HepG2 (cell line): ENCODE data around the gene KIF13A. TPM values are rescaled to one million over a fixed set of nuclear protein-coding genes. Genes with fewer than 3 reads are reported as not detected.

Experiments
- BCLAF1 ChIP-seq: fragments of 450-650 bp; IDR thresholded peaks from 2 replicates; pipeline ENCODE4 v1.6.1; 2017; ENCODE audit warnings: mild to moderate bottlenecking
- ELF3 ChIP-seq: IDR thresholded peaks from 2 replicates; pipeline ENCODE4 v1.6.1; 2016; ENCODE audit warnings: missing genetic modification reagents, missing compliant biosample characterization
- IRX3 ChIP-seq: sonication (generic); formaldehyde crosslinking; IDR thresholded peaks from 2 replicates; pipeline ENCODE4 v1.8.1; 2023; ENCODE audit warnings: mild to moderate bottlenecking, low read depth, missing genetic modification reagents, borderline replicate concordance
- SKI ChIP-seq: fragments of 450-650 bp; IDR thresholded peaks from one replicate; pipeline ENCODE4 v1.6.1; 2018; ENCODE audit warnings: mild to moderate bottlenecking; ENCODE audit not compliant: partially characterized antibody
- TGIF2 ChIP-seq: IDR thresholded peaks from 2 replicates; pipeline ENCODE4 v1.6.1; 2016; ENCODE audit warnings: control low read depth, missing compliant biosample characterization
- TMF1 ChIP-seq: sonication (generic); formaldehyde crosslinking; IDR thresholded peaks from 2 replicates; pipeline ENCODE4 v1.8.1; 2022; ENCODE audit warnings: low read depth, missing genetic modification reagents
- ZFAT ChIP-seq: sonication (generic); formaldehyde crosslinking; conservative IDR thresholded peaks from 2 replicates; pipeline ENCODE4 v1.8.1; 2023; ENCODE audit warnings: missing genetic modification reagents, inconsistent platforms
- ZNF318 ChIP-seq: sonication (generic); formaldehyde crosslinking; IDR thresholded peaks from 2 replicates; pipeline ENCODE4 v1.4.0; 2020; ENCODE audit warnings: mild to moderate bottlenecking, missing genetic modification reagents
- ZNF574 ChIP-seq: sonication (generic); formaldehyde crosslinking; IDR thresholded peaks from 2 replicates; pipeline ENCODE4 v1.4.0; 2020; ENCODE audit warnings: missing genetic modification reagents
- ZNF614 ChIP-seq: IDR thresholded peaks from 2 replicates; pipeline ENCODE4 v1.6.1; 2018; ENCODE audit warnings: missing biosample characterization, missing genetic modification reagents, inconsistent platforms, borderline replicate concordance
- ZNF619 ChIP-seq: sonication (generic); formaldehyde crosslinking; IDR thresholded peaks from 2 replicates; pipeline ENCODE4 v1.4.0; 2020; ENCODE audit warnings: mild to moderate bottlenecking, missing genetic modification reagents
- ZNF660 ChIP-seq: sonication (generic); formaldehyde crosslinking; IDR thresholded peaks from 2 replicates; pipeline ENCODE4 v1.5.1; 2020; ENCODE audit warnings: mild to moderate bottlenecking, low read depth, missing genetic modification reagents, borderline replicate concordance
- ZNF775 ChIP-seq: sonication (generic); formaldehyde crosslinking; IDR thresholded peaks from 2 replicates; pipeline ENCODE4 v1.4.0; 2020; ENCODE audit warnings: missing genetic modification reagents, mild to moderate bottlenecking, moderate library complexity, borderline replicate concordance
- ZSCAN5A ChIP-seq: sonication (generic); formaldehyde crosslinking; IDR thresholded peaks from 2 replicates; pipeline ENCODE4 v1.8.0; 2022; ENCODE audit warnings: mild to moderate bottlenecking, missing genetic modification reagents, borderline replicate concordance
- polyA plus RNA-seq, 8 experiments: library from polyadenylated mRNA; depleted of rRNA in 3 of 8; stranded (reverse) in 7 of 8; unstranded in 1 of 8; fragments of >200 nt; fragmentation: Illumina TruSeq in 4 of 8; extraction: Trizol in 4 of 8; gene quantifications; 2 replicates each; pipeline versions ENCODE4 v1.2.1 to v1.2.3, GENCODE V29; 2011 to 2016; ENCODE audit warnings: low read depth in 4 of 8, missing spikeins in 1 of 8, mixed read lengths in 1 of 8; ENCODE audit not compliant: insufficient read depth in 1 of 8
- total RNA-seq, 5 experiments: library from RNA; depleted of rRNA; stranded (reverse); fragments of >200 nt; fragmentation: Illumina TruSeq; extraction: Trizol; gene quantifications; 2 replicates each; pipeline ENCODE4 v1.2.3, GENCODE V29; 2016; ENCODE audit warnings: low read depth in 1 of 5

KIF13A gene
- total and polyA plus RNA-seq, 2 of the 13 experiments (the other 11 are each of a cell fraction or from before 2014, with no cell fraction given): 21.1 to 37.2 TPM

- TF ChIP-seq ZNF574 (CRISPR knock-in tag) (peak; percentile 60; the same call in 1 of the 2 replicates), ZNF619 (0 out of 2 replicates have a peak, but pooled peaks have one; percentile 67), ZNF614 (CRISPR knock-in tag) (peak; percentile 70; the same call in 1 of the 2 replicates), SKI (no peak), ZNF660 (no peak), ZNF318 (CRISPR knock-in tag) (no peak), ZNF775 (CRISPR knock-in tag) (no peak), IRX3 (CRISPR knock-in tag) (no peak), ZFAT (CRISPR knock-in tag) (no peak), ZSCAN5A (CRISPR knock-in tag) (no peak), TGIF2 (CRISPR knock-in tag) (no peak), ELF3 (CRISPR knock-in tag) (peak; percentile 78), TMF1 (CRISPR knock-in tag) (no peak), BCLAF1 (no peak)
These were observed 262.4 kb downstream of the KIF13A start (continued) for GRCh38 chr6:17725083-17725482.
